ENCODE measurements around the gene TTBK2.
A peak's percentile ranks its signal among the peaks of the same experiment; 100 is the strongest.

Gene TTBK2

GRCh38 chr15:42843699-42844098, 76.9 kb downstream of the TTBK2 start:
- Histone ChIP-seq H3K36me3 (ENCODE audit: low read depth) (peaks cover 25% of the 10 kb centered on the region), H3K9me3 (ENCODE audit: severe bottlenecking) (no peaks in the 10 kb centered on the region), H3K4me3 (ENCODE audit: severe bottlenecking) (no peak overlapping the region), H3K27me3 (ENCODE audit: insufficient read depth, poor library complexity, severe bottlenecking) (no peaks in the 10 kb centered on the region), H3K27ac (ENCODE audit: poor library complexity, severe bottlenecking) (no peak overlapping the region), H3K4me1 (ENCODE audit: insufficient read depth, poor library complexity, severe bottlenecking) (peaks cover 24% of the 10 kb centered on the region)
- no peak for TF ChIP-seq CTCF (IDR thresholded peaks at IDR 0.05; ENCODE audit: poor library complexity, severe bottlenecking)
- DNase-seq (ENCODE audit: low spot score) (no peak), ATAC-seq (ENCODE audit: low read depth) (no peak)

DNA sequence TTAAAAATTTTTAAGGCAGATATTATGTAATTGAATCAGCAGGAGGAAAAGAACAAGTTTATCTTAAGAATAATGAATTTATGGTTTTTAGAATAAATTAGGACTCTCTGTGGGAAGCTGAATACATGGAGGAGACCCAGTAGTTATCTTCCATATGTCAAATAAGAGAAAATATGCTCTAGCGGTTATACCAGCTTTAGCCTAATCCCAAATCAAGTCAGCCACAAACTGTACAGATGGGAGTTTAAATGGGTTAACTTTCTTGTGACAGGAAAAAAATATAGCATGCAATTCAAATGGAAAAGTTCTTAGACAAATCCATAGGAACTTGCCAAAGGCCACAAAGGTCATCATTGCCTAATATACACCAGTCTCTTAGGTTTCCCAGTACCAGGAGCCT, 84.3 kb downstream of the TTBK2 start:
- TF ChIP-seq CTCF (IDR thresholded peaks at IDR 0.05; ENCODE audit: poor library complexity, severe bottlenecking): no peak
- ATAC-seq (ENCODE audit: low read depth) (no peak), DNase-seq (ENCODE audit: low spot score) (no peak)
- Histone ChIP-seq H3K27me3 (ENCODE audit: insufficient read depth, poor library complexity, severe bottlenecking) (no peaks in the 10 kb centered on the region), H3K4me1 (ENCODE audit: insufficient read depth, poor library complexity, severe bottlenecking) (peaks cover 22% of the 10 kb centered on the region), H3K4me3 (ENCODE audit: severe bottlenecking) (no peak overlapping the region), H3K9me3 (ENCODE audit: severe bottlenecking) (no peaks in the 10 kb centered on the region), H3K36me3 (ENCODE audit: low read depth) (peaks cover 45% of the 10 kb centered on the region), H3K27ac (ENCODE audit: poor library complexity, severe bottlenecking) (peak overlapping the region; percentile 4)

- peak; percentile 99 for ATAC-seq (ENCODE audit: low read depth)
- Histone ChIP-seq H3K4me1 (ENCODE audit: insufficient read depth, poor library complexity, severe bottlenecking) (peaks cover 23% of the 10 kb centered on the region), H3K27me3 (ENCODE audit: insufficient read depth, poor library complexity, severe bottlenecking) (no peaks in the 10 kb centered on the region), H3K9me3 (ENCODE audit: severe bottlenecking) (no peaks in the 10 kb centered on the region), H3K36me3 (ENCODE audit: low read depth) (peaks cover 45% of the 10 kb centered on the region), H3K27ac (ENCODE audit: poor library complexity, severe bottlenecking) (peak overlapping the region; percentile 94), H3K4me3 (ENCODE audit: severe bottlenecking) (no peak overlapping the region)
- no peak for TF ChIP-seq CTCF (IDR thresholded peaks at IDR 0.05; ENCODE audit: poor library complexity, severe bottlenecking)
- DNase-seq (ENCODE audit: low spot score): peak; percentile 92
Observed at GRCh38 chr15:42832576-42832975, 88.0 kb downstream of the TTBK2 start.

DNA sequence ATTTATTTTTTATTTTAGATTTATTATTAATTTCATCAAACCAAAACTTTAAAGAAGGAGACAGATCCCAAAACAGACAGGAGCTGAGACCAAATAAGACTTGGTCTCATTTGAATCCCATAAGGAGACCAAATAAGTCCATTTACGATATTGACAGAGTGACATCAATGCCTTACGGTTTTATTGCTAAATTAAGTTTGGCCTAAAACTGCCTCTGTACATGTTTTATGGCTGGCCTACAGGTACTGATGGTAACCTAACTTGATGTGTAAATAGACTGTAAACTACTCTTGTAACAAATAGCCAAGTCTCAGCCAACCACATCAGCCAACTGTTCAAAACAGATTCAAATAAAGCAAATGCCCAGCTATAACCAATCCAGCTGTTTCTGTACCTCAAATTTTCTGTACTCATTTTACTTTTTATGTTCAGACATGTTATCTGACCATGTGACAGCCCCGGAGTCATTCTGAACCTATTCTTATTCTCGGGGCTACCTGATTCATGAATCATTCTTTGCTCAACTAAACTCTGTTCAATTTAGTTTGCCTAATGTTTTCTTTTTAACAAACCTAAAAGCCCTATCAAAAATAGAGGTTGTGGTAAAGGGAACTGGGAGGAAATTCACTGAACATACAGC, 94.2 kb downstream of the TTBK2 start:
- peak; percentile 93 for ATAC-seq (ENCODE audit: low read depth)
- DNase-seq (ENCODE audit: low spot score): no peak
- no peak for TF ChIP-seq CTCF (IDR thresholded peaks at IDR 0.05; ENCODE audit: poor library complexity, severe bottlenecking)
- Histone ChIP-seq H3K36me3 (ENCODE audit: low read depth) (peaks cover 34% of the 10 kb centered on the region), H3K9me3 (ENCODE audit: severe bottlenecking) (no peaks in the 10 kb centered on the region), H3K27me3 (ENCODE audit: insufficient read depth, poor library complexity, severe bottlenecking) (no peaks in the 10 kb centered on the region), H3K4me3 (ENCODE audit: severe bottlenecking) (no peak overlapping the region), H3K27ac (ENCODE audit: poor library complexity, severe bottlenecking) (peak overlapping the region; percentile 82), H3K4me1 (ENCODE audit: insufficient read depth, poor library complexity, severe bottlenecking) (peaks cover 21% of the 10 kb centered on the region)

DNA sequence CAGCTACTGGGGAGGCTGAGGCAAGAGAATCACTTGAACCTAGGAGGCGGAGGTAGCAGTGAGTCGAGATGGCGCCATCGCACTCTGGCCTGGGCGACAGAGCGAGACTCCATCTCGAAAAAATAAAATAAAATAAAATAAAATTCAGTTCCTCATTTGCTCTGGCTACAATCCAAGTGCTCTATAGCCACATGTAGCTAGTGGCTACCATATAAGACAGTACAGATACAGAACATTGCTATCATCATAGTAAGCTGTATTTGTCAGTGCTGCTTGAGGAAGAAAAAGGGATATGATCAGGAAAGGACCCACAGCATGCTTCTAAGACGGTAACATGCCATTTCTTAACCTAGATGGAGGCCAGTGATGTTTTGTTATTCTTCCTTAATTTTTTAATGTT, 95.0 kb downstream of the TTBK2 start:
- Histone ChIP-seq H3K4me1 (ENCODE audit: insufficient read depth, poor library complexity, severe bottlenecking) (peaks cover 19% of the 10 kb centered on the region), H3K27me3 (ENCODE audit: insufficient read depth, poor library complexity, severe bottlenecking) (no peaks in the 10 kb centered on the region), H3K36me3 (ENCODE audit: low read depth) (peaks cover 39% of the 10 kb centered on the region), H3K27ac (ENCODE audit: poor library complexity, severe bottlenecking) (peak overlapping the region; percentile 82), H3K4me3 (ENCODE audit: severe bottlenecking) (no peak overlapping the region), H3K9me3 (ENCODE audit: severe bottlenecking) (no peaks in the 10 kb centered on the region)
- DNase-seq (ENCODE audit: low spot score): no peak
- no peak for TF ChIP-seq CTCF (IDR thresholded peaks at IDR 0.05; ENCODE audit: poor library complexity, severe bottlenecking)
- no peak for ATAC-seq (ENCODE audit: low read depth)
